TTC549 (cell line): ENCODE data around the gene HSPA1L.
A peak's percentile ranks its signal among the peaks of the same experiment; 100 is the strongest.
"Not testable (repeated sequence)": the region's sequence is repeated elsewhere in the genome, so short reads cannot be mapped to it uniquely, and the experiment has no call there.

Experiments used
- FAIRE-seq: peaks from 2 replicates; lab custom pipeline; 2012; peaks lifted over from hg19 to GRCh38; lab: Jason Lieb, UNC

HSPA1L gene

GRCh38 chr6:31813465-31813849 is 1.6 kb downstream of the HSPA1L start:
- no peak for FAIRE-seq

GRCh38 chr6:31811645-31812044 is 3.4 kb downstream of the HSPA1L start:
- no peak for FAIRE-seq

GRCh38 chr6:31808599-31808998 is 6.5 kb downstream of the HSPA1L start:
- FAIRE-seq: not testable (repeated sequence)

- peak; percentile 9 for FAIRE-seq
Observed at GRCh38 chr6:31806470-31807272, 8.4 kb downstream of the HSPA1L start, which contains the start of gene LSM2. Gene LSM2 (minus strand): TSS chr6:31806966. CDS start chr6:31806757, 209 bp downstream.

- no peak for FAIRE-seq
Observed at GRCh38 chr6:31805939-31806469, 9.1 kb downstream of the HSPA1L start.

GRCh38 chr6:31801031-31801927 is 13.8 kb downstream of the HSPA1L start:
- not testable (repeated sequence) for FAIRE-seq

- no peak for FAIRE-seq
Observed at GRCh38 chr6:31799781-31800180, 15.3 kb downstream of the HSPA1L start.

GRCh38 chr6:31797588-31797987 is 17.5 kb downstream of the HSPA1L start:
- FAIRE-seq: no peak

- no peak for FAIRE-seq
Observed at GRCh38 chr6:31796993-31797385, 18.1 kb downstream of the HSPA1L start.

GRCh38 chr6:31795616-31796298 is 19.3 kb downstream of the HSPA1L start, which contains the start of gene VARS1:
Gene VARS1 (minus strand): TSS chr6:31795752. CDS start chr6:31795217, 535 bp downstream.
- FAIRE-seq: no peak

- FAIRE-seq: no peak
Observed at GRCh38 chr6:31794866-31795615, 20.0 kb downstream of the HSPA1L start.

GRCh38 chr6:31794294-31794865 is 20.7 kb downstream of the HSPA1L start:
- no peak for FAIRE-seq

GRCh38 chr6:31793927-31794245 is 21.2 kb downstream of the HSPA1L start:
- not testable (repeated sequence) for FAIRE-seq

GRCh38 chr6:31792761-31793171 is 22.3 kb downstream of the HSPA1L start:
- FAIRE-seq: no peak

- FAIRE-seq: no peak
Observed at GRCh38 chr6:31792090-31792374, 23.1 kb downstream of the HSPA1L start.

GRCh38 chr6:31791324-31792089 is 23.6 kb downstream of the HSPA1L start:
- no peak for FAIRE-seq

GRCh38 chr6:31785475-31785874 is 29.6 kb downstream of the HSPA1L start:
- FAIRE-seq: no peak

GRCh38 chr6:31784098-31784925 is 30.8 kb downstream of the HSPA1L start:
- FAIRE-seq: no peak

- no peak for FAIRE-seq
Observed at GRCh38 chr6:31782126-31782855, 32.8 kb downstream of the HSPA1L start.
